NCI-H2227 (cell line): ENCODE data around the gene TEC.
A peak's percentile ranks its signal among the peaks of the same experiment; 100 is the strongest.

ENCODE experiments used
- DNase-seq: peaks from one replicate; lab custom pipeline; 2025; ENCODE audit not compliant: unreplicated experiment; lab: John Stamatoyannopoulos, UW

TEC gene

DNA sequence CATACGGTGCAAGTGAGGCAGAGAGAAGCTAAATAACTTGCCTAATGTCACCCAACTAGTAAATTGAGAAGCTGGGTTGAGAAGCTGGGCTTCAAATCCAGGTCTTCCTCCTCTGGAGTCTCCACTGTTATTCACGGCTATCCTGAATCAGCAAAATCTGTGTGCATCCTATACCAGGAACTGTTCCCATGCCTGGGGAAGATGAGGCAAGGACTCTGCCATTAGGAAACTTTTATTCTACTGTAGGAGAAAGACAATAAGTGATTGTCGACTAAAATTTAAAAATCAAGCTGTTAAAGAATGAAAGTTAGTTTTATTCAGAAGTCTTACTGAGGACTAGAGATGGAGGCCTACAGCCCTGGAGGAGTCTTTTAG is 872 bp upstream of the TEC start:
- DNase-seq = no peak

DNA sequence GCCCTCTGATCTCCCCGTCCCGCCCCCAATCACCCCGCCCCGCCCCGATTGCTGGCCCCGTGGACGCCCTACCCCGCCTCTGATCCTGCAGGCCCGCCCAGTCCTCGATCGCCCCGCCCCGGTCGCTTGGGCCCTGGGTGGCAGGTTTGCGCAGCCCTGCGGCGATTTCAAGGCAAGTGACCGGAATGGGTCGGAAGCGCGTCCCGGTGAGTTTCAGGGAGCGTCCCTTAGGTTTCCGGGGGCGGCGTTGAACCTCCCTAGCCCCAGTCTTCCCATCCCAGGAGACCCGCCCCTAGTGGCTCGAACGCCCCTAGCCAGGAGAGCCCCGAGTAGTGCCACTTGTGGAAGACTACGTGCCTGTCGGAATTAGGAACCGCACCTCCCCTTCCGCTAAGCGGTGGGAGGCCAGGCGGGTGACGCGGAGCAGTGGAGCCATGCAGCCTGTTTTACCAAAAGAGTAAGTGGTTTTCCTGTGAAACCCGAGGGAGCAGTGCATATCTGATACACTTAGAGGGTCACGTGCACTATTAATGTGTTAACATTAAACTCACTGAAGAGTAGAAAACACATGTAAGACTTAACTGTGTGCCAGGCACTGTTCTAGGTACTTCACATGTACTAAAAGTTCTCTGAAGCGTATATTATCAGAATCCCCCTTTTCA is 354 bp upstream of the TEC start:
- DNase-seq = peak; percentile 28

GRCh38 chr4:48267574-48267973 is 2.1 kb downstream of the TEC start:
- no peak for DNase-seq

DNA sequence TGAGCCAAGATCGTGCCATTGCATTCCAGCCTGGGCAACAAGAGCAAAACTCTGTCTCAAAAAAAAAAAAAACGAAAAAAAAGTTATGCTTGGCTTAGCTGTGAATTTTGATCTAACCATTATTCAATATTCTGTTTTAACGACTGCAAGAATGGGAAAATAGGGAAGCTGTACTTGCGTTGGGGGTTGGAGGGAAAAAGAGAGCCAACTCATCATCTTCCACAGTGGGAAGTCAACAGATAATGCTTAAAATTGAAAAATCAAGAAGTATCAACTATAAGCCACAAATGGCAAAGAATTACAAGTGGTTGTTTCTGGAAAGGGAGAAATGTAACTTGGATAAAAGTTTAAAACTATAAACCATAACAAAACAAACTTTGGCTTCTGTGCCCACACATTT is 2.9 kb downstream of the TEC start:
- no peak for DNase-seq

- no peak for DNase-seq
These were observed 6.7 kb downstream of the TEC start for GRCh38 chr4:48262926-48263325.

GRCh38 chr4:48262484-48262883 is 7.2 kb downstream of the TEC start:
- DNase-seq = no peak

- DNase-seq = no peak
These were observed 8.4 kb downstream of the TEC start for GRCh38 chr4:48261281-48261680.

DNA sequence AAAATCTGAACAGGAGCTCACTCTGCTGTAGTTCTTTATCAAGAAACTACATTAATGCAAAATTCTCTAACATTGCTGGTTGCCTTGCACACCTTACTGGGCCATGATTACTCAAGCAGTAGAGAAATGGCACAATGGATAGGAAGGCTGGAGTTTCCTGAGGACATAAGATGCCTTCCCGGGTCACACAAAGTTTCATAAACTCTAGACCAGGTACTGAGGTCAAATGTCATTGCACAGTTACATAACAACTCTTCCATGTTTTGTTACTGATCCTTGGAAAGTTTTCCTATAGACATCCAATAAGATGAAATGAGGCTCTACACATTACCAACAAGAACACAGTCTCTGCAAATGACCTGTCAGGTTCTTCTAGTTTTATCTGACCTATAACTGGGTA is 9.9 kb downstream of the TEC start:
- no peak for DNase-seq

DNA sequence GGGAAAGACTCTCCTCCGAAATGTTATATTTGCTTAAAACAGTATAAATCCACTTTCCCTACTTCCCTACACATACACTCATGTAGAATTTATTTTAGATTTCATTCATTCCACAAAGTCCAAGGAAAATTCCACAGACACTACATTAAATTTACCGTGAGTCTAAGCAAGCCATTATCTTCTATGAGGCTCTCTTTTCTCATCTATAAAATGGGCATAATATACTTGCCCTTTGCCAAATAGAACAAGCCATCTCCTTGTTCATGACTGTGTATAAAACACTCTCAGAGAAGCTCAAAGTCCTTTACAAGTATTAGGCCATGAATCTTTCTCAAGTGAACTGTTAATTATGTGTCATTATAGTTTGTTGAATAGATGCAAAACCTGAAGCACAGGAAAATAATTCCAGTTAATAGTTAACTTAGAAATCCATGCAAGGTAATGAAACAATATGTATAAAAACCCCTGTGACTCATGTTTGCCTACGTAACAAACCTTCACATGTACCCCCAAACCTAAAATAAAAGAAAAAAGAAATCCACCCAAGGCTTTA is 10.7 kb downstream of the TEC start:
- no peak for DNase-seq

- DNase-seq = no peak
These were observed 13.7 kb downstream of the TEC start for GRCh38 chr4:48255959-48256342.

GRCh38 chr4:48255072-48255958 is 14.3 kb downstream of the TEC start:
- DNase-seq = no peak

DNA sequence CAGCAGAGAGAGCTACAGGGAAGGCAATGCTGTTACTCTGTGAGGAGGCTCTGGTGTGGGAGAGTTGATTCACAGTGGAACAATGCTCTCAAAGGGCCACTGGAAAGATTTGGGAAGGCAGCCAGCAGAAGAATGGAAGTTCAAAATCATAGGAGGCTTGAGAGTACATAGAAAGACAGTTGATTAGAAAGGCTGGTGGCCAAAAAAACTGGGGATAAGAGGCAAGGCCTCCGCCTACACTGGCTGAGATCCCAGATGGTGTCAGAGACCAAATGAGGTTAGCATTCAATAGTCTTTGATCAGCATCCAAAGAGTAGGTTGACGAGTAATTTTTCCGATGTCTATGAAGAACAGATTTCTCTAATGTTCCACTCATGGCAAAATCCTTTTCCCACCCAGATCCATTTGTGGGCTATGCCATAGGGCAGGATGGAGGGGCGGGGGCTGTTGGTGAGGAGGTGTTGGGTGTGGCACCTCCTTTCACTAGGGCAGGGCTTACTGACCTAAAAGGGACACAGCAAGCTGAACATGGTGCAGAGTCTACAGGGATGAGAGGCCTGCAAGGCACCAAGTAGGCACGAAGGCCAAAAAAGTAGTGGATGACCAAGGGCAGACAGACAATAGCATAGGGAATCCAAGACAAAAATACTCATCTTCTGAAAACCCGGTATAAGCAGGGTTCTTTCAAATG is 15.1 kb downstream of the TEC start:
- no peak for DNase-seq

DNA sequence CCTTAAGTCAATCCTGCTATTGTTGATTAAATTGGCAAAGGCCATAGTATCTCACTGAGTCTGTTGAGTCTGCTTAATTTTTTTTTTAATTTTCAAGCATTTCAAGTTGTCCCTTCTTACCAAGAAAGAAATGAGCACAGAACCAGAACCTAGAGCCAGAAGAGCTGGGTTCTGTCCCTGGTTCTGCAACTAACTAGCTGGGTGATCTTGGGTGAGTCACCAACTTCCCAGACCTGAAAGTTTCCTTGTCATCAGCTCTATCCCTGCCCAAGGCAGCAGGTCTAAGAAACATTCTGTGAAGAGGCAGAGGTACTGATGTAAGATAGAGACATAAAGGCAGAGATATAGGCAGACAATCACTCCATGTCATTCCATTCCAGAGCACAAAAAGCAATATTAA is 17.3 kb downstream of the TEC start:
- DNase-seq = no peak

GRCh38 chr4:48250980-48251379 is 18.7 kb downstream of the TEC start:
- DNase-seq = no peak

GRCh38 chr4:48250343-48250742 is 19.3 kb downstream of the TEC start:
- DNase-seq = no peak

DNA sequence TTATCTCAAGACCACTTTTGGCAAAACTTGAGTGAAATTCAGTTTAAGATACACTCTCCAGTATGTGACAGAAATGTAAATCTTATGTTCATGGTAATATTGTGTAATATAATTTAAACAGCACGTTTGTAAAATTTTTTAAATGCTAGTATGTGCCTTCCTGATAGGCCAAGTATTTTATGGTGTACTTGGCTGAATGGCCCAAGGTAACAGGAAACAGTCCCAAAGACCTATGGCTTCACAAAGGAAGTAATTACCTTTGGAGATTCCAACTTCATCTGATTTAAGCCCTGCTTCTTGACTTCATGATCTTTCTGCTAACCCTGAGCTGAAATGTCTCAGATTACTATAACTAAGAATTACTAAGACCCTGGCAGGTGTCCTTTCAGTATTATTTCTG is 20.3 kb downstream of the TEC start:
- DNase-seq = no peak

DNA sequence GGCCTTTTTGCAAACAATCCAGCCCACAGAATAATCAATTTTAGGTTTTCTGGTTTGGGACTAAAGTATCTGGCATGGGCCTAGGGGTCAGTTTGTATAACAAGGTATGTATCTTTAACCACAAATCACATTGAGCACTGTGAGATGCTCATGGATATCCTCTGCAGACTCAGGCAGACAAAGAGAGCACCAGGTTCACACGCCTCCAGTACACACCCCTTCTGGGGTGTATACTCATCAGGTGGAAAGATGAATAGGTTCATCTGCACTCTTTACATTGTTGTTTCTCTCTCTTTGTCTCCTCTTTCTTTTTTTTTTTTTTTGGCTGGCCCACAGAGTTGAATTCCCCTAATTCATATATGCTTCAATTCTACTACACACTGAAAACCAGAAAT is 21.1 kb downstream of the TEC start:
- DNase-seq = no peak

DNA sequence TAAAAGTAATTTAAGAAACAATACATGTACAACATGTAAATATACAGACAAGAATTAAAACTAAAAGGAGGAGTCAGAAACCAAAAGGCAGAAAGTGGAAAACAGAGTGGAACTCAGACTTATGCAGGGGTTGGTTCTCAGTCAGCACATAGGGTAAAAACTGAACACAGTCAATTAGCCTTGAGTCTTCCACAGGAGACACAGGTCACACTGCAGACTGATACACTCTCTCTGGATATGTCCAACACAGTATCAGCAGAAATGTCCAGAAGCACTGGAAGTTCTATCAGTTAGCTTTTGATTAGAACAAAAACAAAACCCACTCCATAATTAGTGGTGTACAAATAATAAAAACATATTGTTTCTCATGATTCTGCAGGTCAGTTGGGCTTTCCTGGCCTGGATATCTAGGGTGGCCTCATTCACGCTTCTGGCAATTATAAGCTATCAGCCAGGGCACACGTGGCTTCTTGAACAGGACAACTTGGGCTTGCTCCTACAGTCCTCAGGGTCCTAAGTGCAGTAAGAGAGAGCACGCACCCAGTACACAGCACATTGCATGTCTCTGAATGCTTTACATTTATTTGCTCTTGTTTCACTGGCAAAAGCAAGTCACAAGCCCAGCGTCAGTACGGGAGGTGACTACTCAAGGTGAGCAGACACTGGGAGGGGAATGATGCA is 21.6 kb downstream of the TEC start:
- no peak for DNase-seq

DNA sequence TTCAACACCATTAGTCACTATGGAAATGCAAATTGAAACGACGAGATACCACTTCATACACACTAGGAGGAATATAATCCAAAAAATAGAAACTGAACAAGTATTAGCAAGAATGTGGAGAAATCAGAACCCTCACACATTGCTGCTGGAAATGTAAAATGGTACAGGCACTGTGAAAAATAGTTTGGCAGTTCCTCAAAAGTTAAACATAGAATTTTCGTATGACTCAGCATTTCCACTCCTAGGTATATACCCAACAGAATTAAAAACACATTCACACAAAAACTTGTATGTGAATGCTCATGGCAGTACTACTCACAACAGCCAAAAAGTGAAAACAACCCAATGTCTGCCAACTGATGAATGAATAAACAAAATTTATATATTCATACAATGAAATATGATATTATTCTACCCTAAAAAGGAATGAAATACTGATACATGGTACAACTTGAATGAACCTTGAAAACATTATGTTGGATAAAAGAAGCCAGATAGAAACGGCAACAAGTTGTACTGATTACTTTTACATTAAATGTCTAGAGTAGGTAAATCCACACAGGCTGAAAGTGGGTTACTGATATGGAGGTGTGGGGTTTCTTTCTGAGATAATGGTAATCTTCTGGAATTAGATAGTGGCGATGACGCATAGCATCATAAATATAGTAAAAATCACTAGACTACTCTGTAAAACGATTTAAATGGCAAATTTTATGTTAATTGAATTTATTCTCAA is 22.3 kb downstream of the TEC start:
- DNase-seq = no peak

- no peak for DNase-seq
These were observed 25.0 kb downstream of the TEC start for GRCh38 chr4:48244665-48245064.

DNA sequence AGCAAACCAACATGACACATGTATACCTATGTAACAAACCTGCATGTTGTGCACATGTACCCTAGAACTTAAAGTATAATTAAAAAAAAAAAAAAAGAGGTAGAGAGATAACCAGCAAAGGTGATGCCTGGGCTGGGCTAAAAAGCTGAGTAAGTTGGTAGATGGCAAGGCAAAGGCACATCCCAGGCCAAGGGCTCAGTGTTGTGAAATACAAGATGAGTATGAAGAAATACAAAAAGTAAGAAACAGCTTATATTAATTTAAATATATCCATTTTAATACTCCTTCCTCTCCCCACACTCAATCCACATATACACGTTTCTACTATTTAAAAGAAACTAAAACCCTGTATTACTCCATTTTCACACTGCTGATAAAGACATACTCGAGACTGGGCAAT is 25.8 kb downstream of the TEC start:
- DNase-seq = no peak
